Heart right ventricle (tissue), 16 donors: ENCODE data around the gene CDK5RAP2. TPM values are rescaled to one million over a fixed set of nuclear protein-coding genes. Genes with fewer than 3 reads are reported as not detected.

Experiments
- ATAC-seq, 8 donors: fragments of 200-7000 bp; cut with Tn5 transposase; one replicate each; pipeline ENCODE4 v1.9.1; 2020; ENCODE audit warnings: mild to moderate bottlenecking in 8 of 8, moderate library complexity in 8 of 8, moderate number of reproducible peaks in 1 of 8
- DNase-seq, 2 donors: peaks; one replicate each; pipeline ENCODE4 v3.0.0-alpha.2; 2020
- H3K27ac ChIP-seq, 10 donors: fragments of 200-600 bp; sonication (generic) in 2 of 10; one replicate each; pipeline versions ENCODE4 v1.5.0 to v1.8.0; 2020 to 2022; ENCODE audit warnings: mild to moderate bottlenecking in 3 of 10
- H3K27me3 ChIP-seq, 7 donors: fragments of 200-600 bp; one replicate each; pipeline ENCODE4 v1.8.0; 2021 to 2022; ENCODE audit warnings: mild to moderate bottlenecking in 2 of 7
- H3K36me3 ChIP-seq, 9 donors: fragments of 200-600 bp; sonication (generic) in 1 of 9; one replicate each; pipeline versions ENCODE4 v1.5.0 to v1.8.0; 2020 to 2022; ENCODE audit warnings: mild to moderate bottlenecking in 2 of 9
- H3K4me1 ChIP-seq, 9 donors: fragments of 200-600 bp; sonication (generic) in 1 of 9; one replicate each; pipeline versions ENCODE4 v1.5.0 to v1.8.0; 2020 to 2022; ENCODE audit warnings: mild to moderate bottlenecking in 4 of 9
- H3K4me3 ChIP-seq, 10 donors: fragments of 200-600 bp; sonication (generic) in 2 of 10; one replicate each; pipeline versions ENCODE4 v1.5.0 to v1.8.0; 2020 to 2022; ENCODE audit warnings: mild to moderate bottlenecking in 7 of 10, moderate library complexity in 2 of 10
- H3K9me3 ChIP-seq, 11 donors: fragments of 200-600 bp in 10 of 11; sonication (generic) in 2 of 11; one replicate each; pipeline versions ENCODE4 v1.5.0 to v1.8.0; 2013 to 2022; ENCODE audit warnings: mild to moderate bottlenecking in 2 of 11, control low read depth in 1 of 11, moderate library complexity in 1 of 11
- CTCF ChIP-seq, 9 donors: fragments of 200-600 bp; sonication (generic) in 2 of 9; IDR thresholded peaks; one replicate each; pipeline versions ENCODE4 v1.5.0 to v1.8.0; 2021 to 2022; ENCODE audit warnings: antibody characterized with exemption in 9 of 9, mild to moderate bottlenecking in 5 of 9, moderate library complexity in 1 of 9
- WGBS, 2 donors: extraction: QIAGEN DNeasy Blood & Tissue Kit; methylation state at CpG; one replicate each; pipeline ENCODE4 v1.1.7; 2013; ENCODE audit warnings: inconsistent platforms in 1 of 2; 5-methylcytosine and 5-hydroxymethylcytosine counted together
- intact Hi-C, 10 donors: fragments of 100-400 bp; cut with DNase I; formaldehyde crosslinking; loops; one replicate each; pipeline versions ENCODE4 v1.11.1 to v1.14.2; 2022
- polyA plus RNA-seq, 2 donors: library from polyadenylated mRNA; stranded (reverse); fragments of 200-250 nt; gene quantifications; one replicate each; pipeline ENCODE4 v1.2.3, GENCODE V29; 2013
- total RNA-seq, 10 donors: library from RNA; stranded (reverse); fragmentation: NEBNext Ultra II Directional in 3 of 10; extraction: Animal tissue kit (Norgen Biotek cat#: 25700) in 3 of 10; gene quantifications; one replicate each; pipeline versions ENCODE4 v1.2.1 to v1.2.4, GENCODE V29; 2021 to 2023
- donor health status: Arrhythmogenic right ventricular cardiomyopathy.
- donor health status: ischemic (EF 13 %, LVEDD 7.1; RV severe dilation, severe dysfunction).
- donor health status: healthy with polysubstance abuse.
- donor health status: DM: no; HTN: yes; CAD: no.
- donor health status: DM: no; HTN: no; CAD: no.
- donor health status: ischemic (EF 25% LVEDD 6.9; RV normal size, moderate dysfunction).
- donor health status: ischemic (EF 25% LVEDD 5.7; RV mildly dilated, moderate dysfunction).
- donor health status: healthy.
- donor health status: DM: yes; HTN: yes; CAD: no.
- donor health status: Ischemic cardiomyopathy.
- donor health status: ischemic (EF 35%, LVEDD 5.7; RV mildly dilated, moderate dysfunction).
- donor health status: nonischemic (EF 11% LVEDD 7.7; RV severe dilation, severe dysfunction).
- donor health status: DM: yes; HTN: yes; CAD: no.
- donor health status: PGD.
- donor health status: ischemic (EF 29% LVEDD 5.4; RV normal size, mild dysfunction).
- donor health status: nonischemic (EF 23%, LVEDD 6.1; RV moderate dilation, normal function).

Gene CDK5RAP2
- total and polyA plus RNA-seq, 12 donors, result 21.6 to 80.1 (median 53.4) TPM

- H3K4me3 ChIP-seq, result peak overlapping the region in 1 of 10 donors; percentile 4
- no peak overlapping the region for H3K27ac ChIP-seq
- no peak for TF ChIP-seq CTCF (IDR thresholded peaks at IDR 0.05)
- peaks cover 0 to 61% (median 0%) of the 10 kb centered on the region in 9 donors for H3K4me1 ChIP-seq
- H3K9me3 ChIP-seq, result peaks cover 0 to 3% (median 0%) of the 10 kb centered on the region in 11 donors
- DNase-seq, result peak; percentile 30 to 37
- H3K27me3 ChIP-seq, result no peaks in the 10 kb centered on the region
- H3K36me3 ChIP-seq, result peaks cover 0 to 55% (median 14%) of the 10 kb centered on the region in 9 donors
- intact Hi-C loops, result no loop called here
- 66 to 67% methylated on average over 6 of the region's 6 CpGs for WGBS, 2 donors
- ATAC-seq, result peak in 7 of 8 donors; percentile 51 to 81 (median 65)
These were observed 145.4 kb downstream of the CDK5RAP2 start for GRCh38 chr9:120434532-120434931.

DNA sequence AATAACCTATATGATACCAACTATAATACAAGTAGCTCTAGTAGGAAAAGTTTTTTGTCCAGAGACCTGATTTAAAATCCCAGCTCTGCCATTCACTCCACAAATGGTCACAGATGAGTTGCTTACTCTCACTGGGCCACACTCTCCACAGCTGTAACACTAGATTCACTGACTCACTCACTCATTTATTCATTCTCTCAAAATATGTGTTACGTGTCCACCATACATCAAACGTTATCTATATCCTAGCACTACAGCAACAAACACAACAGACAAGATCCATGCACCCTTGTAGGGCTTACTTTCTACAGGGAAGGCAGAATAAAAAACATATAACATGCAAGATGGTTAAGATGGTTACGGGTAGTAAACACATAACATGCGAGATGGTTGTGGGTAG, 146.3 kb downstream of the CDK5RAP2 start:
- no peak for TF ChIP-seq CTCF (IDR thresholded peaks at IDR 0.05)
- Histone ChIP-seq H3K36me3 (peaks cover 0 to 47% (median 5%) of the 10 kb centered on the region in 9 donors), H3K4me1 (peaks cover 0 to 56% (median 0%) of the 10 kb centered on the region in 9 donors), H3K27me3 (no peaks in the 10 kb centered on the region), H3K27ac (no peak overlapping the region), H3K9me3 (peaks cover 0 to 3% (median 0%) of the 10 kb centered on the region in 11 donors), H3K4me3 (no peak overlapping the region)
- DNase-seq, result no peak
- intact Hi-C loops, result no loop called here
- WGBS, 2 donors, result 94 to 97% methylated on average over 4 of the region's 4 CpGs
- ATAC-seq, result no peak

DNA sequence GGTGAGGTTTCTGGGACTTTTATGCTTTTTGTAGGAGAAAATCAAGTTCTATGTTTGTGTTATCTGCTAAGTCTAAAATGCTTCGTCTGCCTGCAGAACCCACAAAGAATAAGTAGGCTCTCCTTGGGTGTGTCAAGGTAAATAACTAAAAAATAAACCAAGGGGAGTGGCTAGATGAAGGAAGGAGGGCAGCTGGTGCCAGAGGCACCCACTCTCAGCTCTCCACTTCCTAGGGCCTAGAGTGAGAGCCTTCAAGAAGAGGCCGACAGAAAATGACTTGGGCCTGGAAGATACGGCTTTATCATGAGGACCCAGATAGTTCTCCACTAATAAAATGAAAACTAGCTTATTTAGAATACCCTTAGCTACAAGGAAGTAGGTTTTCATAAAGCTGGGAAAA, 147.4 kb downstream of the CDK5RAP2 start:
- Histone ChIP-seq H3K9me3 (peaks cover 0 to 3% (median 0%) of the 10 kb centered on the region in 11 donors), H3K27ac (no peak overlapping the region), H3K27me3 (no peaks in the 10 kb centered on the region), H3K4me3 (no peak overlapping the region), H3K36me3 (peaks cover 0 to 36% (median 0%) of the 10 kb centered on the region in 9 donors), H3K4me1 (peaks cover 0 to 45% (median 0%) of the 10 kb centered on the region in 9 donors)
- intact Hi-C loops, result no loop called here
- no peak for TF ChIP-seq CTCF (IDR thresholded peaks at IDR 0.05)
- 99% methylated on average over 3 of the region's 3 CpGs for WGBS, 2 donors
- DNase-seq, result no peak
- ATAC-seq, result no peak

DNA sequence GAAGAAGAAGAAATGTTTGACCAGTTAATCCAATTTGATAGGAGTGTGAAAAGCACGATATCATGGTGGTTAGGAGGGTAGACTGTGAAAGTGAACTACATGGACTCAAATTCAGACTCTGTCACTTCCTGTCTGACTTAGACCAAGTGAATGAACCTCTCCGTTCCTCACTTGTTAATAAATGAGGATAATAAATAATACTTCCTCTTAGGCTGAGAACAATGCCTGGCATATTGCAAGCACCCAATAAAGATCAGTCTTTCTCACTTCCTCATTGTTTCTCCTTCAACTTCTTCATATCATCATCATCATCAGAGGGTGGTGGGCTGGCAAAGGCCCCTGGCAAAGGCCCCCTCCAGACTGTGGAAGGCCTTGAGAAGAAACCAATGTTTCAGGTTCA, 148.7 kb downstream of the CDK5RAP2 start:
- intact Hi-C loops, result no loop called here
- H3K4me1 ChIP-seq, result peaks cover 0 to 32% (median 0%) of the 10 kb centered on the region in 9 donors
- ATAC-seq, result no peak
- peak overlapping the region in 1 of 10 donors; percentile 17 for H3K27ac ChIP-seq
- H3K9me3 ChIP-seq, result peaks cover 0 to 3% (median 0%) of the 10 kb centered on the region in 11 donors
- no peak for DNase-seq
- WGBS, 2 donors, result 72 to 82% methylated on average over 2 of the region's 2 CpGs
- no peaks in the 10 kb centered on the region for H3K27me3 ChIP-seq
- peaks cover 0 to 22% (median 0%) of the 10 kb centered on the region in 9 donors for H3K36me3 ChIP-seq
- TF ChIP-seq CTCF (IDR thresholded peaks at IDR 0.05), result no peak
- no peak overlapping the region for H3K4me3 ChIP-seq
